HCT116 (cell line): ENCODE data around the gene RIT2.

Source experiments
- CEBPB ChIP-seq: IDR thresholded peaks from 2 replicates; pipeline ENCODE4 v1.6.1; 2012; ENCODE audit warnings: low read depth
- EGR1 ChIP-seq: IDR thresholded peaks from 2 replicates; pipeline ENCODE4 v1.6.1; 2012; ENCODE audit warnings: low read depth
- ELF1 ChIP-seq: IDR thresholded peaks from 2 replicates; pipeline ENCODE4 v1.6.1; 2012; ENCODE audit warnings: low read depth, borderline replicate concordance
- FOSL1 ChIP-seq: IDR thresholded peaks from 2 replicates; pipeline ENCODE4 v1.6.1; 2012; ENCODE audit warnings: low read depth
- JUND ChIP-seq: IDR thresholded peaks from 2 replicates; pipeline ENCODE4 v1.6.1; 2012
- POLR2A ChIP-seq: IDR thresholded peaks from 2 replicates; pipeline ENCODE4 v1.7.0; 2011; ENCODE audit warnings: borderline replicate concordance; ENCODE audit not compliant: insufficient read depth, insufficient read length; ENCODE audit errors: extremely low read depth
- POLR2AphosphoS5 ChIP-seq: IDR thresholded peaks from 2 replicates; pipeline ENCODE4 v1.6.1; 2011; ENCODE audit warnings: mild to moderate bottlenecking, low read depth, low read length, moderate library complexity
- TCF7L2 ChIP-seq: IDR thresholded peaks from 2 replicates; pipeline ENCODE4 v1.7.0; 2011; ENCODE audit warnings: borderline replicate concordance, inconsistent platforms; ENCODE audit not compliant: insufficient read depth, insufficient read length; ENCODE audit errors: extremely low read depth
- YY1 ChIP-seq: IDR thresholded peaks from 2 replicates; pipeline ENCODE4 v1.6.1; 2011; ENCODE audit warnings: low read length, low read depth, moderate library complexity, mild to moderate bottlenecking; ENCODE audit not compliant: insufficient replicate concordance; ENCODE audit errors: extremely low read depth
- ZFX ChIP-seq: fragments of 450-650 bp; IDR thresholded peaks from 2 replicates; pipeline ENCODE4 v1.6.1; 2017
- TF ChIP-seq, protein P1 (sequence below), 3 experiments: fragments of 200-600 bp in 1 of 3; sonication (generic) in 1 of 3; IDR thresholded peaks in 2 of 3; conservative IDR thresholded peaks in 1 of 3; 2 replicates each; pipeline ENCODE4 v1.5.1; 2012 to 2017; ENCODE audit warnings: low read depth in 2 of 3, low read length in 2 of 3, antibody characterized with exemption in 1 of 3, borderline replicate concordance in 1 of 3, control low read depth in 1 of 3, mild to moderate bottlenecking in 1 of 3, mixed read lengths in 1 of 3, mixed run types in 1 of 3, moderate library complexity in 1 of 3; ENCODE audit not compliant: insufficient read depth in 1 of 3
- TF ChIP-seq, protein P2 (sequence below): IDR thresholded peaks from 2 replicates; pipeline ENCODE4 v1.6.1; 2012
- TF ChIP-seq, protein P3 (sequence below): IDR thresholded peaks from 2 replicates; pipeline ENCODE4 v1.6.1; 2012; ENCODE audit warnings: low read depth

DNA sequence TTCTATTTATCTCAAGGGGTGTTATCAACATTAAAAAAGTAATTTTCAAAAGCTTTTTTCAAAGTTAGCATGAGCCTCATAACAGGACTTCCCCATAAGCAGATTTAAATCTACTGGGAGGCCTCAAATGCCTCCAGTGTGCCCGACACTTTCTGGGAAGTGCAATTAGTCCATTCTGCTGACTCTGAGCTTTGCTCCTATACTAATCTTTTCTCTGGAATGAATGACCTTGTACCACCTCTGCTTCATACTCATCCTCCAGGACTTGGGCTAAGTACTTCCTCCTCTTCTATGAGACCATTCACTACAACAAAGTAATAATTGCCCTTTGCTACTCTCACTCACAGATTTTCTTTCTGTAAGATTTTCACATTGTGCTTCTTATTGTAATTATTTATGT, 111.1 kb downstream of the RIT2 start:
- no peak for TF ChIP-seq POLR2A
- no peak for TF ChIP-seq EGR1
- TF ChIP-seq TCF7L2, result no peak
- TF ChIP-seq, protein P1, sequence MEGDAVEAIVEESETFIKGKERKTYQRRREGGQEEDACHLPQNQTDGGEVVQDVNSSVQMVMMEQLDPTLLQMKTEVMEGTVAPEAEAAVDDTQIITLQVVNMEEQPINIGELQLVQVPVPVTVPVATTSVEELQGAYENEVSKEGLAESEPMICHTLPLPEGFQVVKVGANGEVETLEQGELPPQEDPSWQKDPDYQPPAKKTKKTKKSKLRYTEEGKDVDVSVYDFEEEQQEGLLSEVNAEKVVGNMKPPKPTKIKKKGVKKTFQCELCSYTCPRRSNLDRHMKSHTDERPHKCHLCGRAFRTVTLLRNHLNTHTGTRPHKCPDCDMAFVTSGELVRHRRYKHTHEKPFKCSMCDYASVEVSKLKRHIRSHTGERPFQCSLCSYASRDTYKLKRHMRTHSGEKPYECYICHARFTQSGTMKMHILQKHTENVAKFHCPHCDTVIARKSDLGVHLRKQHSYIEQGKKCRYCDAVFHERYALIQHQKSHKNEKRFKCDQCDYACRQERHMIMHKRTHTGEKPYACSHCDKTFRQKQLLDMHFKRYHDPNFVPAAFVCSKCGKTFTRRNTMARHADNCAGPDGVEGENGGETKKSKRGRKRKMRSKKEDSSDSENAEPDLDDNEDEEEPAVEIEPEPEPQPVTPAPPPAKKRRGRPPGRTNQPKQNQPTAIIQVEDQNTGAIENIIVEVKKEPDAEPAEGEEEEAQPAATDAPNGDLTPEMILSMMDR (IDR thresholded peaks at IDR 0.05 in 2 of 3, conservative IDR thresholded peaks at IDR 0.05 in 1 of 3; ENCODE audit: borderline replicate concordance in 1 of 3, insufficient read depth in 1 of 3, low read depth in 2 of 3, low read length in 2 of 3), result no peak
- TF ChIP-seq POLR2AphosphoS5, result no peak
- no peak for TF ChIP-seq ZFX
- TF ChIP-seq CEBPB, result no peak
- TF ChIP-seq ELF1, result no peak
- no peak for TF ChIP-seq YY1
- TF ChIP-seq, protein P2, sequence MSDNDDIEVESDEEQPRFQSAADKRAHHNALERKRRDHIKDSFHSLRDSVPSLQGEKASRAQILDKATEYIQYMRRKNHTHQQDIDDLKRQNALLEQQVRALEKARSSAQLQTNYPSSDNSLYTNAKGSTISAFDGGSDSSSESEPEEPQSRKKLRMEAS, result no peak
- TF ChIP-seq, protein P3, sequence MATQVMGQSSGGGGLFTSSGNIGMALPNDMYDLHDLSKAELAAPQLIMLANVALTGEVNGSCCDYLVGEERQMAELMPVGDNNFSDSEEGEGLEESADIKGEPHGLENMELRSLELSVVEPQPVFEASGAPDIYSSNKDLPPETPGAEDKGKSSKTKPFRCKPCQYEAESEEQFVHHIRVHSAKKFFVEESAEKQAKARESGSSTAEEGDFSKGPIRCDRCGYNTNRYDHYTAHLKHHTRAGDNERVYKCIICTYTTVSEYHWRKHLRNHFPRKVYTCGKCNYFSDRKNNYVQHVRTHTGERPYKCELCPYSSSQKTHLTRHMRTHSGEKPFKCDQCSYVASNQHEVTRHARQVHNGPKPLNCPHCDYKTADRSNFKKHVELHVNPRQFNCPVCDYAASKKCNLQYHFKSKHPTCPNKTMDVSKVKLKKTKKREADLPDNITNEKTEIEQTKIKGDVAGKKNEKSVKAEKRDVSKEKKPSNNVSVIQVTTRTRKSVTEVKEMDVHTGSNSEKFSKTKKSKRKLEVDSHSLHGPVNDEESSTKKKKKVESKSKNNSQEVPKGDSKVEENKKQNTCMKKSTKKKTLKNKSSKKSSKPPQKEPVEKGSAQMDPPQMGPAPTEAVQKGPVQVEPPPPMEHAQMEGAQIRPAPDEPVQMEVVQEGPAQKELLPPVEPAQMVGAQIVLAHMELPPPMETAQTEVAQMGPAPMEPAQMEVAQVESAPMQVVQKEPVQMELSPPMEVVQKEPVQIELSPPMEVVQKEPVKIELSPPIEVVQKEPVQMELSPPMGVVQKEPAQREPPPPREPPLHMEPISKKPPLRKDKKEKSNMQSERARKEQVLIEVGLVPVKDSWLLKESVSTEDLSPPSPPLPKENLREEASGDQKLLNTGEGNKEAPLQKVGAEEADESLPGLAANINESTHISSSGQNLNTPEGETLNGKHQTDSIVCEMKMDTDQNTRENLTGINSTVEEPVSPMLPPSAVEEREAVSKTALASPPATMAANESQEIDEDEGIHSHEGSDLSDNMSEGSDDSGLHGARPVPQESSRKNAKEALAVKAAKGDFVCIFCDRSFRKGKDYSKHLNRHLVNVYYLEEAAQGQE, result no peak
- TF ChIP-seq JUND, result no peak
- TF ChIP-seq FOSL1, result no peak
